GM20000 (cell line): Measurements from ENCODE around the gene MAN2B2.
"Not testable (repeated sequence)": the region's sequence is repeated elsewhere in the genome, so short reads cannot be mapped to it uniquely, and the experiment has no call there.

Source experiments
- DNase-seq: peaks from one replicate; pipeline ENCODE4 v3.0.0; 2012; ENCODE audit warnings: low spot score
- CTCF ChIP-seq: IDR thresholded peaks from 2 replicates; pipeline ENCODE4 v1.5.1; 2012; ENCODE audit warnings: mild to moderate bottlenecking, control low read depth; ENCODE audit errors: extremely low read depth, missing control alignments

The MAN2B2 gene

GRCh38 chr4:6625256-6625655, 50.3 kb downstream of the MAN2B2 start:
- no peak for TF ChIP-seq CTCF
- no peak for DNase-seq

DNA sequence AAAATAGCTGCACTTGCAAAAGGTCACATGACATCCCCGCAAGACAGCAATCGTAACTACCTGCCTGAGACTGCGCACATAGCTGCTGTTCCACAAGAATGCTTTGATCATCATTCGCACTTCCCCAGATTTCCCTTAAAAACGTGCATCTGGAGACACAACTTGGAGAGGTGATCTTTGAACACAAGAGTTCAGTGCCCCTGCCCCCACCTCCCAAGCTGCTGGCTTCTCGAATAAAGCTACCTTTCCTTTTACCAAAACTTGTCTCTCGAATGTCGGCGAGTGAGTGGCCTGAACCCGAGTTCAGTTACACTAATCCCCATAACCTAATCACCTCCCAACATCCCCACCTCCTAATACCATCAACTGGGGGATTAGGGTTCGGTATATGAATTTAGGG, 51.1 kb downstream of the MAN2B2 start:
- DNase-seq: no peak
- no peak for TF ChIP-seq CTCF

DNA sequence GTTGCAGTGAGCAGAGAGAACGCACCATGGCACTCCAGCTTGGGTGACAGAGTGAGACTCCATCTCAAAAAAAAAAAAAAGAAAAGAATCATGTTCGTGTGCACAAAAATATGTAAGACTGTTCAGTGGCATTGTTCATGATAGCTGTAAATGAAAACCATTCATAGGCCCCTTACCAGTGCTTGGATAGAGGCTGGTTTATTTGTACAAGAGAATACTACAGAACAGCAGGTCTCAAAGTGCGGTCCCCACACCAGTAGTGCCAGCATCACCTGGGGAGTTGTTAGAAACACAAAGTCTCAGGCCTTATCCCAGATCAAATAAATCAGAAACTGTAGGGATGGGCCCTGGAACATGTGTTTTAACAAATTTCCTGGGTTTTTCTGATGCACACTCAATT, 52.8 kb downstream of the MAN2B2 start:
- no peak for DNase-seq
- TF ChIP-seq CTCF: no peak

- DNase-seq: not testable (repeated sequence)
These were observed 53.5 kb downstream of the MAN2B2 start for GRCh38 chr4:6628484-6628883.

DNA sequence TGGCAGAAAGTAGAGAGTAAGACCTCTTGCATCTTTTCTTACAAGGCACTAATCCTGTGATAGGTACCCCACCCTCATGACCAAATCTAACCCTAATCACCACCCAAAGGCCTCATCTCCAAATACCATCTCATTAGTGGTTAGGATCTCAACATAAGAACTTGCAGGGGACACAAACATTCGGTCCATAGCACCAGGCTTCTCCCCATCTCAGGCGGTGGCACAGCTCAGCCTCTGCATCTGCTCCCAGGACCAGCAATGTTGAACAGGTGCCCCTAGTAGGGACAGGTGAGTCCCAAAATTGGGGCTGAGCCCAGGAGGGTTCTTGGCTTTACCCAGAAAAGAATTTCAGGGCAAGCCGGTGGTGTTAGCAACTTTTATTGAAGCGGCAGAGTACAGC, 57.1 kb downstream of the MAN2B2 start:
- TF ChIP-seq CTCF: no peak

GRCh38 chr4:6633091-6633906, 58.3 kb downstream of the MAN2B2 start:
- no peak for DNase-seq
- TF ChIP-seq CTCF: no peak

More for the DNA sequence above, 57.1 kb downstream of the MAN2B2 start:
- DNase-seq: no peak

DNA sequence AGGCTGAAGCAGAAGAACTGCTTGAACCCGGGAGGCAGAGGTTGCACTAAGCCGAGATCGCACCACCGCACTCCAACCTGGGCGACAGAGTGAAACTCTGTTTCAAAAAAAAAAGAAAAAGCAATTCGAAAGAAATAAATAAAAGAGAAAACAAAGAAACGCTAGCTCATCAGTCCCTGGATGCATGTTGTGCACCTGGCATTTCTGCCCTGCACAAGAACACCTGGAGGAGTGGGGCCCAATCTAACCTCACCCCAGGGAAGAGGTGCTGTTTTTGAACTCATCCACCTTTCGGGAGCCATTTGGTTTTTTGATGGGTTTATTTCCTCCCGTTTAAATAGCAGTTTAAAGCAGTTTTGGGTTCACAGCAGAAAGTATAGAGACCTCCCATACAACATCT, 59.8 kb downstream of the MAN2B2 start:
- TF ChIP-seq CTCF: no peak
- no peak for DNase-seq

DNA sequence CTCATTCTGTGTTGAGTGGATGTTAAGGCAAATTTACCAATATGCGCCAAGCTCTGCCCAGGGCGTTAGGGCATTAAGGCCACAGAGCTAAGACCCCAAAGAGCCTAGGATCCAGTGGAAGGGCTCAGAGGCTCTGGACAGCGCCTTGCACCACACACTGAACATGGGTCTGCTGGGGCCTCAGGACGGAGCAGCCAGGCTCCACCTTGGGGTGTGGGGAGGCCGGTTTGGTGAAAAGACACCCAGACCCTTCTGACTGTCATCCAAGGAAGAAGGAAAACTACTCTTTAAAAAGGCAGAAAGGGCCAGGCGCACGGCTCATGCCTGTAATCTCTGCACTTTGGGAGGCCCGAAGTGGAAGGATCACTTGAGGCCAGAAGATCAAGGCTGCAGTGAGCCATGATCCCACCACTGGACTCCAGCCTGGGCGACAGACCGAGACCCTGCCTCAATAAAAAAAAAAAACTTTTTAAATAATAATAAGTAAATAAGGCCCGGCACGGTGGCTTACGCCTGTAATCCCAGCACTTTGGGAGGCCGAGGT, 64.2 kb downstream of the MAN2B2 start:
- DNase-seq: no peak
- no peak for TF ChIP-seq CTCF
